CD4-positive, alpha-beta T cell treated with Interleukin-21 for 1 hour (primary cell): ENCODE data around the gene PPFIA4.

Experiments
- DNase-seq: peaks from one replicate; pipeline ENCODE4 v3.0.0-alpha.2; 2020

PPFIA4 gene

DNA sequence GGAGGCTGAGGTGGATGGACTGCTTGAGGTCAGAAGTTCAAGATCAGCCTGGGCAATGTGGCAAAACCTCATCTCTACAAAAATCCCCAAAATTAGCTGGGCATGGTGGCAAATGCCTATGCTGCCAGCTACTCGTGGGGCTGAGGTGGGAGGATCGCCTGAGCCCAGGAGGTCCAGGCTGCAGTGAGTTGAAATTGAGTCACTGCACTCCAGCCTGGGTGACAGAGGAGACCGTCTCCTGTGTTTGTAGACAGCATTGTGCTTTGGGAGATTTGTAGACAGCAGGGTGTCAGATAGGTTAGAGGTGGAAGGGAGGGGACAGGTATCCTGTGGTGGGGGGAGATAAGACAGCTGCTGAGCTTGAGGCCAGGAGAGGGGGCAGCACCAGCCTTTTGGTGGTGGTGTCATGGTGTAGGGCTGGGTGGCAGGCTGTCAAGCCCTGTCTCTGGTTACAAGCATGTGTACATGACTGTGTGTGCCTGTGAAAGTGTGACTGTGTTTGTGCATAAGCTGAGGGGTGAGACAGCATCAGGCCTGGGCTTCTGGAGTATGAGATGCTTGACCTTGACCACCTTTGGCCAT lies 15.2 kb downstream of the PPFIA4 start:
- DNase-seq: no peak

DNA sequence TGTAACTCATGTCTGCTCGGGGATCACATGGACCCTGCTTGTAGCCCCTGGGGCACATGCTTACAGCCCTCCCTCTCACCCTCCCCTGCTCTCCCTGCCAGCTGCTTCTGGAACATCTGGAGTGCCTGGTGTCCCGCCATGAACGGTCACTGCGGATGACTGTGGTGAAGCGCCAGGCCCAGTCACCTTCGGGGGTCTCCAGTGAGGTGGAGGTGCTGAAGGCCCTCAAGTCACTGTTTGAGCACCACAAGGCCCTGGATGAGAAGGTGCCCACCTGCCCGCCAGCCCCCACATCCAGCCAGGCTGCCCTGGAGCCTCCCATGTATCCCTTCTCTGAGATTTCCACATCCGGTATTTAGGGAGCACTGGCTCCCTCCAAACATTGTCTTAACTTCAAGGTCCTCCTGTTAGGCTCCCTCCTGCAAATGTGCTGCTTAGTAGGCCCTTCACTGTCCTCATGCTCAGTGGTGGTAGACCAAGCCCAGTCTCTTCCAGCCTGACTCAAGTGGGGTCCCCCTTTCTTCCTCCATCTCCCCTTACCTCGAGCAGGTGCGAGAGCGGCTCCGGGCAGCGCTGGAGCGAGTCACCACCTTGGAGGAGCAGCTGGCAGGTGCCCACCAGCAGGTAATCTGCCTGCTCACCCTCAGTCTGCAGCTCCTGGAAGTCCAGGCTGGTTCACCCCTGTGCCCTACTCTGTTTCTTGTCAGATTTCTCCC lies 17.7 kb downstream of the PPFIA4 start:
- no peak for DNase-seq

DNA sequence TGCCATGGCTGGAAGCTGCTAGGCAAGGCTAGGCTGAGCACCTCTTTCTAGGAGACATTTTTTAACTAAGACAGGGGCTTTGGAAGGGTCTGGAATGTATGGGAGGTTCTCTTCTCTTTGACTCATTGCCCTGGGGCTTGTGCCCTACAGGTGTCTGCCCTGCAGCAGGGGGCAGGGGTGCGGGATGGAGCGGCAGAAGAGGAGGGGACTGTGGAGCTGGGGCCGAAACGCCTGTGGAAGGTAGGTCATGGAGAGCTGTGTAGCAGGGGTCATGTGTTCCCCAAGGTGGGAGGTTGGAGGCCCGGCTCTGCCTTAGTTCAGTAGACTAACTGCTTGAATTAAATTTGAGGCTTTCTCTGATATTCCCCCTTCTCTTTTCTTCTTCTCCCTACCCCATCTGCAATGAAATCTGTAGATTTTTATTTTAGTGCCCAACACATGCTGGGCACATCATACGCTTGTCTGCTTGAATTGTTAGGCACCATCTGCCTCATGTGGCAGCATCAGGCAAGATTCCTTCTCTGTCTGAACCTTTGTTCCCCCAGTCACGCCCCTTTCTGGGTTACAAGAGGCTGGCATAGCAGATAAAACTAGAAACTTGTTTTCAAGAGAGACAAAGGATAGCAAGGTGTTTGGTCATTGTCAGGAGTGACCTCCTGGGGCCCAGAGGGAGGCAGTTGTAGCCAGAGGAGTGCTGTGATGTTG lies 18.4 kb downstream of the PPFIA4 start:
- no peak for DNase-seq

- no peak for DNase-seq
These were observed 19.0 kb downstream of the PPFIA4 start for GRCh38 chr1:203045336-203045735.

DNA sequence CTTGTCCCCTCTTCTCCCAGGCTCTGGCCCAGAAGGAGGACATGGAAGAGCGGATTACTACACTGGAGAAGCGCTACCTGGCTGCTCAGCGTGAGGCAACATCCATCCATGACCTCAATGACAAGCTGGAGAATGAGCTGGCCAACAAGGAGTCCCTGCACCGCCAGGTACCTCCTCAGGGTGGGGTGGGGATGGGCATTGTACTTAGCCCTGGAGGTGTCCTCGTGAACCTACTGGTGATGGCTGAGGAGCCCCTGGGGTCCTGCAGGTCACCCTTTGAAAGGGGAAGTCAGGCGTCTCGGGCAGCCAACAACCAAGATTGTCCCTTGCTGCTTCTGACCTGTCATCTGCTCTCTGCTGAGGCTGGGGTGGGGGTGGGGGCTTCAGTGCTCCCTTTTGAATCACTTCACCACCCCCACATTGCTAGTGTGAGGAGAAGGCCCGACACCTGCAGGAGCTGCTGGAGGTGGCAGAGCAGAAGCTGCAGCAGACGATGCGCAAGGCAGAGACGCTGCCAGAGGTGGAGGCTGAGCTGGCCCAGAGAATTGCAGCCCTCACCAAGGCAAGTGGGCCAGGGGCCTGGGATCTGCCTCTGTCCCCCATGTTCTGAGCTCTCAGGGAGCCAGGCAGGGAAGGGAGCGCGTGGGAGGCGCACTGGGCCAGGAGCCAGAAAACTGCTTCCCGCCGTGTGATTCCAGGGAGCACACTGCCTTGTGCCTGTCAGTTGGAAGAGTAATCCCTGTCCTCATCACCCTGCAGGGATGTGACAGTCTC lies 19.7 kb downstream of the PPFIA4 start:
- no peak for DNase-seq

DNA sequence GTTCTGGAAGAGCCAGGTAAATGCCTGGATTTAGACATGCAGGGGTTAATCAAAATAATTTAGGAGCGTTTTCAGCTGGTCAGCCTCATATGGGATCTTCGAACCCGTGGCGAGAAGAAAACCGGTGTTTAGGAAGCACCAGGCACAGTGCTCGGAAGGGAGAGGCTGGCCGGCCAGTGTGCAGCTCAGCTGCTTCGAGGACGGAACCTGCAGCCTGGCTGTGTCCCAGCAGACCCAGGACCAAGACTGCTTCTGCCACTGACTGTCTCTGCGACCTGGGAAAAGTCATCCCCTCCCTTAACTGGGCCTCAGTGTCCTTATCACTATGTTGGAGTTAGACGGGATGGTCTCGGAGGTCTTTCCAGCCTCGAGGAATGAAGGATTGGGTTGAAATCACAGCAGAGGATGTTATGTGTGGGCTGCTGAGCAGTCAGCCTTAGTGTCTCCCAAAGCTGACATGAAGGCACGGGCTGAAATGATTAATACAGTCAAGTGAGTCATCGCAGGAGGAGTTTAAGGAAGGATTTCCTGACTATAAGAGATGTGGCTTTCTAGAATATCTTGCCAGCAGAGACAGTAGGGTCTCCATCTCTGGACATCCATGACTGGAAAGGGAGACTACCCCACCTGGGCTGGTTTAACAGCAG lies 20.8 kb downstream of the PPFIA4 start:
- DNase-seq: no peak

- DNase-seq: no peak
These were observed 21.8 kb downstream of the PPFIA4 start for GRCh38 chr1:203048086-203048485.

- DNase-seq: no peak
These were observed 22.3 kb downstream of the PPFIA4 start for GRCh38 chr1:203048555-203049051.

DNA sequence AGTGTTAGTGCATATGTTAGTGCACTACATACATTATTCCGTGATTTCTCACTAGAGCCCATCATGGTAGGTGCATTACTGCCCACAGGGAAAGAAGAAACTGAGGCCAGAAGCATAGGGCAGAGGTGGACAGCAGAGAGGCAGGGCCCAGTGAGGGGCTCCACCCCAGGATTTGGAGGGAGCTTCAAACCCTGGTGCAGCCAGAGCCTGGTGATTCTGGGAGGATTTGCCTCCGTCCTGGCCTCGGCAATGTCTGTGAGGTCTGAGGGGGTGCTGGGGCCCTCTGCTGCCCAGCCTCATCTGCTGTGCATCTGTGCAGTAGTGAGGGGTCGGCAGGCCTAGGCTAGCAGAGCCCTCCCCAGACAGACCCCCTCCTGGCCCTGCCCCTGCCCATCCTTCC lies 22.8 kb downstream of the PPFIA4 start:
- no peak for DNase-seq

GRCh38 chr1:203049576-203050180 lies 23.4 kb downstream of the PPFIA4 start:
- DNase-seq: no peak

- DNase-seq: no peak
These were observed 24.5 kb downstream of the PPFIA4 start for GRCh38 chr1:203050826-203051225.

DNA sequence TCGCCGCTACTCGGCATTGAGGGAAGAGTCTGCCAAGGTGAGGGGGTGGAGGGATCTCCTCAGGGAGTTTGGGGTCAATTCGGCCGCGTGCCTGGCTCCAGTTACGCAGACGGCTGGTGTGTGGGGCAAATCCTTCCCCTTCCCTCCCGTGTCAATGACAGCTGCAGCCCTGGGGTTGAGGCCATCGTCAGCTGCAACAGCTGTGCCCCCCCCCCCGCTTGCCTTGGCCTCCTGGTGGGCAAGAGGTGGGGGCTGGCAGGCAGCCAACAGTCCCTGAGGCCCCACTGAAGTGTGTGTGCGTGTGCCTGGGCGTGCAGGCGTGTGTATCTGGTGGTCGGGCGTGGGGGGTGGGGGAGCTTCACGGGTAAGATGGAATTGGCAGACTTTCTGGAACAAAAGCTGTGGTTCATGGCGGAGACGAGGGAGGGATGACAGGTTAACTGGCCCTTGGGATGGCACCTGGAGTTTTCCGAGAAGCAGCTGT lies 25.6 kb downstream of the PPFIA4 start:
- DNase-seq: no peak

GRCh38 chr1:203052601-203053000 lies 26.3 kb downstream of the PPFIA4 start:
- DNase-seq: no peak

GRCh38 chr1:203054184-203054583 lies 27.9 kb downstream of the PPFIA4 start:
- DNase-seq: no peak

DNA sequence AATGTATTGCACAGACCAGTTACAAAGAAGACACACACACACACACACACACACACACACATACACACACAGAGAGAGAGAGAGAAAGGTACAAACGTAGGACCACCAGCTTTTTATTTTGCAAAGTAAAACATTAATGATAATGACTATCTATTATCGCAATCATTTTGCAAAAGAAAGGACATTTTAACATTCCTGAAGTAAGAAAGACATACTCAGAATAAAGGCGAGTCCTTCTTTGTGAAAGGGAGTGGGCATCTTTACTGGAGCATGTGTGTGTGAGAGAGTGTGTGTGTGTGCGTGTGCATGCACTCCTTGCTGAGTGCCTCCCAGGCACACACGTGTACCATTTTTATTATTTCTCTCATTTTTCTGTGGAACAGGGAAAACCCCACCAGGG lies 28.4 kb downstream of the PPFIA4 start:
- DNase-seq: no peak

GRCh38 chr1:203055161-203055799 lies 29.0 kb downstream of the PPFIA4 start:
- DNase-seq: no peak

DNA sequence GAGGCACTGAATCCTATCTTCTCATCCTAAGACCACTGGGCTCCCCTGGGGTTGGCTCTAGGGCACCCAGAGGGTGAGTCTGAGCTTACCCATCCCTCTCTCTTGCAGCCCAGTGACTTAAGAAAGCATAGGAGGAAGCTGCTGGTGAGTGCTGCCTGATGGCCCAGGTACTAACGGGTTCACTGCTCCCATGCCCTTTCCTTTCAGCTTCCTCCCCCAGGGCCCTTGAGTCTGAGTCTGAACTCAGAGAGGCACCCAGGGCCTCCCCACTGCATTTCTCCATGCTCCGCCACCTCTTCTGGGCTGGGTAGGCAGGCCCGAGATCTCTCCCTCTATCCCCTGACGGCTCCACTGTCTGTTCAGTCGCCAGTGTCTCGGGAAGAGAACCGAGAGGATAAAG lies 29.7 kb downstream of the PPFIA4 start:
- no peak for DNase-seq

- no peak for DNase-seq
These were observed 30.2 kb downstream of the PPFIA4 start for GRCh38 chr1:203056516-203056915.

- no peak for DNase-seq
These were observed 31.8 kb downstream of the PPFIA4 start for GRCh38 chr1:203057911-203058675.

- DNase-seq: no peak
These were observed 32.3 kb downstream of the PPFIA4 start for GRCh38 chr1:203058676-203058935.

DNA sequence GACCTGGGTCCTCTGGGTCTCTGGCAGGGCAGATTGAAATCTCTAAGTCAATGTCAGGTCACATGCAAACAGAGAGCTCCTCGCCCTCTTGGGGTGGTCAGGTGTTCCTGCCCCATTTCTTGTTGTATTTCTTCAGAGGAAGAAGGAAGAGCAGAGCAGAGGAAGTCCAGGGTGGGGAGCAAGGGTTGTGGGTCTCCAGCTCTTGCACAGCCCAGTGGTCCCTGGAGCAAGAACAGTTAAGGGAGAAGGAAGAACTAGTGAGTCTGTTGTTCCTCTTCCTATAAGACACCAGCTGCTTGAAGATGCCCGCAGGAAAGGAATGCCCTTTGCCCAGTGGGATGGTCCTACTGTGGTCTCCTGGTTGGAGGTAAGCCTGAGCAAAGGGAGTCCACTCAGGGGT lies 33.2 kb downstream of the PPFIA4 start:
- no peak for DNase-seq
